SK-N-SH treated with all-trans-retinoic acid at 6 μM for 48 hours (cell line): Measurements from ENCODE around the gene SCGB3A1.

Experiments
- ATAC-seq: fragments of 200-7000 bp; cut with Tn5 transposase; 3 replicates; pipeline ENCODE4 v1.9.1; 2020; ENCODE audit warnings: mild to moderate bottlenecking, moderate library complexity
- ARNTL ChIP-seq: fragments of 450-650 bp; formaldehyde crosslinking; IDR thresholded peaks from 2 replicates; pipeline ENCODE4 v1.5.0; 2020; ENCODE audit warnings: low read depth, mild to moderate bottlenecking, moderate library complexity, borderline replicate concordance
- BACH2 ChIP-seq: fragments of 250-450 bp; sonication (Bioruptor Pico); IDR thresholded peaks from 2 replicates; pipeline ENCODE4 v1.9.0; 2021; ENCODE audit warnings: mild to moderate bottlenecking, borderline replicate concordance
- CSDC2 ChIP-seq: fragments of 250-450 bp; sonication (Bioruptor Pico); IDR thresholded peaks from 2 replicates; pipeline ENCODE4 v1.5.0; 2020; ENCODE audit warnings: mild to moderate bottlenecking, moderate library complexity
- ESRRG ChIP-seq: fragments of 250-450 bp; sonication (Bioruptor Pico); IDR thresholded peaks from 2 replicates; pipeline ENCODE4 v1.6.1; 2021; ENCODE audit warnings: mild to moderate bottlenecking
- GLIS3 ChIP-seq: fragments of 250-450 bp; sonication (Bioruptor Pico); IDR thresholded peaks from 2 replicates; pipeline ENCODE4 v1.5.0; 2020; ENCODE audit warnings: mild to moderate bottlenecking, moderate library complexity
- ISL1 ChIP-seq: fragments of 250-450 bp; sonication (Bioruptor Pico); IDR thresholded peaks from 2 replicates; pipeline ENCODE4 v2.1.2; 2022; ENCODE audit warnings: mild to moderate bottlenecking, moderate library complexity
- PPARA ChIP-seq: fragments of 250-450 bp; sonication (Bioruptor Pico); IDR thresholded peaks from 2 replicates; pipeline ENCODE4 v1.5.0; 2020; ENCODE audit warnings: mild to moderate bottlenecking, borderline replicate concordance
- RARB ChIP-seq: fragments of 250-450 bp; sonication (Bioruptor Pico); IDR thresholded peaks from 2 replicates; pipeline ENCODE4 v1.8.0; 2021; ENCODE audit warnings: mild to moderate bottlenecking, moderate library complexity
- SNAI2 ChIP-seq: fragments of 250-450 bp; sonication (Bioruptor Pico); IDR thresholded peaks from 2 replicates; pipeline ENCODE4 v1.5.0; 2020; ENCODE audit warnings: mild to moderate bottlenecking, moderate library complexity
- TOX ChIP-seq: fragments of 250-450 bp; sonication (Bioruptor Pico); IDR thresholded peaks from 2 replicates; pipeline ENCODE4 v1.8.0; 2021; ENCODE audit warnings: mild to moderate bottlenecking, moderate library complexity, borderline replicate concordance
- ZFP30 ChIP-seq: fragments of 450-650 bp; formaldehyde crosslinking; IDR thresholded peaks from 2 replicates; pipeline ENCODE4 v1.5.0; 2022; ENCODE audit warnings: mild to moderate bottlenecking, moderate library complexity
- ZNF565 ChIP-seq: fragments of 450-650 bp; formaldehyde crosslinking; conservative IDR thresholded peaks from 2 replicates; pipeline ENCODE4 v1.5.0; 2020; ENCODE audit warnings: low read depth, mild to moderate bottlenecking, moderate library complexity
- ZNF70 ChIP-seq: fragments of 450-650 bp; formaldehyde crosslinking; IDR thresholded peaks from 2 replicates; pipeline ENCODE4 v1.5.0; 2020; ENCODE audit warnings: mild to moderate bottlenecking, moderate library complexity
- ZNF8 ChIP-seq: fragments of 450-650 bp; formaldehyde crosslinking; IDR thresholded peaks from 2 replicates; pipeline ENCODE4 v1.5.0; 2020; ENCODE audit warnings: mild to moderate bottlenecking, moderate library complexity
- TF ChIP-seq, protein P1 (sequence below): fragments of 250-450 bp; sonication (Bioruptor Pico); IDR thresholded peaks from 2 replicates; pipeline ENCODE4 v1.8.0; 2021; ENCODE audit warnings: low read depth, mild to moderate bottlenecking, moderate library complexity, borderline replicate concordance
- TF ChIP-seq, protein P2 (sequence below): fragments of 250-450 bp; sonication (Bioruptor Pico); IDR thresholded peaks from 2 replicates; pipeline ENCODE4 v1.5.1; 2020; ENCODE audit warnings: low read depth, mild to moderate bottlenecking, moderate library complexity
- TF ChIP-seq, protein P3 (sequence below): fragments of 250-450 bp; sonication (Bioruptor Pico); IDR thresholded peaks from 2 replicates; pipeline ENCODE4 v1.8.0; 2020; ENCODE audit warnings: mild to moderate bottlenecking, moderate library complexity, borderline replicate concordance
- TF ChIP-seq, protein P4 (sequence below): fragments of 250-450 bp; sonication (Bioruptor Pico); IDR thresholded peaks from 2 replicates; pipeline ENCODE4 v1.5.1; 2021; ENCODE audit warnings: mild to moderate bottlenecking, moderate library complexity
- TF ChIP-seq, protein P5 (sequence below): fragments of 250-450 bp; sonication (Bioruptor Pico); IDR thresholded peaks from 2 replicates; pipeline ENCODE4 v1.5.0; 2020; ENCODE audit warnings: mild to moderate bottlenecking, moderate library complexity

SCGB3A1 gene

DNA sequence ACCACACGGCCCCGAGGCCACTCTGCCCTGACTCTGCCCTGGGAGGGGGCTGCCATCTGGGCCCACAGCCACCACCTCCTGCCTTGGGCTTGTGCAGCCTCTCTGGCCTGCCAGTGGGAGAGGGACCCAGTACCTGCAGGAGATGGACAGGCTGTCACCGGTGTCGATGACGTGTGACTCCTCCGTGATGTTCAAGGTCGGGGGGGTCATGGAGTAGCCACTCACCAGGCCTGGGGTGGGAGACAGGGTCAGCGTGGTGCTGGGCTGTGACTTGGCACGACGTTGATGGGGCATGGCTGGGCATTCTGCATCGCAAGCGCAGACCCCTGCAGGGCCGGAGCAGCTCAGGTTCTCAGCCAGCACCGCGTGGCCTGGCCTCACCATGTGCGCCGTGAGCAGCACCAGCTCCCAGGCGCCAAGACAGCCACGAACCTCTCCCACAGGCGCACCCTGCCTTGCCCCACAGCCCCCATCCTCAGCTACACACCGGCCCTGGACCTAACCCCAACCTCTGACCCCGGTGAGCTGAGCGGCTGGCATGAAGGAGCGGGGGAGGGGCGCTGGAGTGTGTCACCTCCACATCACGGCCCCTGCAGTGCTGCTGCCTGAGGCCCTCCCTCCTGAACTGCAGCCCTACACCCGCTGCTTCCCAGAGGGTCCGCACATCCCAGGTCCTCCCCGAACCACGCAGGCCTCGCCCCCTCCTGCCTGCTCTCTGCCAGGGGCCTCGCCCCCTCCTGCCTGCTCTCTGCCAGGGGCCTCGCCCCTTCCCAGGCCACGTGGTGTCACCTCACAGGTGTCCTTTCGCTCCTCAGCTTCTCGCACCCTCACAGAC is 40.5 kb upstream of the SCGB3A1 start (continued):
- TF ChIP-seq, protein P1, sequence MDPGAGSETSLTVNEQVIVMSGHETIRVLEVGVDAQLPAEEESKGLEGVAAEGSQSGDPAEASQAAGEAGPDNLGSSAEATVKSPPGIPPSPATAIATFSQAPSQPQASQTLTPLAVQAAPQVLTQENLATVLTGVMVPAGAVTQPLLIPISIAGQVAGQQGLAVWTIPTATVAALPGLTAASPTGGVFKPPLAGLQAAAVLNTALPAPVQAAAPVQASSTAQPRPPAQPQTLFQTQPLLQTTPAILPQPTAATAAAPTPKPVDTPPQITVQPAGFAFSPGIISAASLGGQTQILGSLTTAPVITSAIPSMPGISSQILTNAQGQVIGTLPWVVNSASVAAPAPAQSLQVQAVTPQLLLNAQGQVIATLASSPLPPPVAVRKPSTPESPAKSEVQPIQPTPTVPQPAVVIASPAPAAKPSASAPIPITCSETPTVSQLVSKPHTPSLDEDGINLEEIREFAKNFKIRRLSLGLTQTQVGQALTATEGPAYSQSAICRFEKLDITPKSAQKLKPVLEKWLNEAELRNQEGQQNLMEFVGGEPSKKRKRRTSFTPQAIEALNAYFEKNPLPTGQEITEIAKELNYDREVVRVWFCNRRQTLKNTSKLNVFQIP (CRISPR knock-in tag): no peak
- no peak for TF ChIP-seq ZFP30 (CRISPR knock-in tag)
- TF ChIP-seq, all 23 proteins: peak for 0

DNA sequence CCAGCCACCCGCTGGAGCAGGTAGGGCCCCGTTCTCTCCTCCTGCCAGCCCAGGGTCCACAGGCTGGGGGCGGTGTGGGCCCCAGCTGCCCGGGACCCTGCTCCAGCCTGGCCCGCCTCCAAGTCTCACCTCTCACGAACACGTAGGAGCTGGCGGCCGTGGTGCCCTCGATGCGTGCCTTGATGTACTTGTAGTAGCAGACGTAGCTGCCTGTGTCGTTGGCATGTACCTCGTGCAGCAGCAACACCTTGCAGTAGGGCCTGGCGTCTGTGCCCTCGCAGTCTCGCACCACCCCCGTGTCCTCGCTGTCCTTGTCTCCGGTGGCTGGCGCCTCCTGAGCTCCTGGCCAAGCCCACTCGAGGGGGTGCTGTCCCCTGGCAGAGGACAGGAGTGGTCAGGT is 39.1 kb upstream of the SCGB3A1 start:
- no peak for ATAC-seq
- no peak for TF ChIP-seq RARB (CRISPR knock-in tag)
- TF ChIP-seq ZFP30 (CRISPR knock-in tag): no peak
- TF ChIP-seq, protein P2, sequence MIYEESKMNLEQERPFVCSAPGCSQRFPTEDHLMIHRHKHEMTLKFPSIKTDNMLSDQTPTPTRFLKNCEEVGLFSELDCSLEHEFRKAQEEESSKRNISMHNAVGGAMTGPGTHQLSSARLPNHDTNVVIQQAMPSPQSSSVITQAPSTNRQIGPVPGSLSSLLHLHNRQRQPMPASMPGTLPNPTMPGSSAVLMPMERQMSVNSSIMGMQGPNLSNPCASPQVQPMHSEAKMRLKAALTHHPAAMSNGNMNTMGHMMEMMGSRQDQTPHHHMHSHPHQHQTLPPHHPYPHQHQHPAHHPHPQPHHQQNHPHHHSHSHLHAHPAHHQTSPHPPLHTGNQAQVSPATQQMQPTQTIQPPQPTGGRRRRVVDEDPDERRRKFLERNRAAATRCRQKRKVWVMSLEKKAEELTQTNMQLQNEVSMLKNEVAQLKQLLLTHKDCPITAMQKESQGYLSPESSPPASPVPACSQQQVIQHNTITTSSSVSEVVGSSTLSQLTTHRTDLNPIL: no peak
- TF ChIP-seq ESRRG (CRISPR knock-in tag): no peak
- no peak for TF ChIP-seq CSDC2 (CRISPR knock-in tag)
- TF ChIP-seq GLIS3 (CRISPR knock-in tag): no peak
- TF ChIP-seq, protein P1 (CRISPR knock-in tag): no peak
- TF ChIP-seq, protein P3, sequence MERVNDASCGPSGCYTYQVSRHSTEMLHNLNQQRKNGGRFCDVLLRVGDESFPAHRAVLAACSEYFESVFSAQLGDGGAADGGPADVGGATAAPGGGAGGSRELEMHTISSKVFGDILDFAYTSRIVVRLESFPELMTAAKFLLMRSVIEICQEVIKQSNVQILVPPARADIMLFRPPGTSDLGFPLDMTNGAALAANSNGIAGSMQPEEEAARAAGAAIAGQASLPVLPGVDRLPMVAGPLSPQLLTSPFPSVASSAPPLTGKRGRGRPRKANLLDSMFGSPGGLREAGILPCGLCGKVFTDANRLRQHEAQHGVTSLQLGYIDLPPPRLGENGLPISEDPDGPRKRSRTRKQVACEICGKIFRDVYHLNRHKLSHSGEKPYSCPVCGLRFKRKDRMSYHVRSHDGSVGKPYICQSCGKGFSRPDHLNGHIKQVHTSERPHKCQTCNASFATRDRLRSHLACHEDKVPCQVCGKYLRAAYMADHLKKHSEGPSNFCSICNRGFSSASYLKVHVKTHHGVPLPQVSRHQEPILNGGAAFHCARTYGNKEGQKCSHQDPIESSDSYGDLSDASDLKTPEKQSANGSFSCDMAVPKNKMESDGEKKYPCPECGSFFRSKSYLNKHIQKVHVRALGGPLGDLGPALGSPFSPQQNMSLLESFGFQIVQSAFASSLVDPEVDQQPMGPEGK: no peak
- TF ChIP-seq ZNF70 (CRISPR knock-in tag): no peak
- no peak for TF ChIP-seq BACH2 (CRISPR knock-in tag)
- TF ChIP-seq, protein P4, sequence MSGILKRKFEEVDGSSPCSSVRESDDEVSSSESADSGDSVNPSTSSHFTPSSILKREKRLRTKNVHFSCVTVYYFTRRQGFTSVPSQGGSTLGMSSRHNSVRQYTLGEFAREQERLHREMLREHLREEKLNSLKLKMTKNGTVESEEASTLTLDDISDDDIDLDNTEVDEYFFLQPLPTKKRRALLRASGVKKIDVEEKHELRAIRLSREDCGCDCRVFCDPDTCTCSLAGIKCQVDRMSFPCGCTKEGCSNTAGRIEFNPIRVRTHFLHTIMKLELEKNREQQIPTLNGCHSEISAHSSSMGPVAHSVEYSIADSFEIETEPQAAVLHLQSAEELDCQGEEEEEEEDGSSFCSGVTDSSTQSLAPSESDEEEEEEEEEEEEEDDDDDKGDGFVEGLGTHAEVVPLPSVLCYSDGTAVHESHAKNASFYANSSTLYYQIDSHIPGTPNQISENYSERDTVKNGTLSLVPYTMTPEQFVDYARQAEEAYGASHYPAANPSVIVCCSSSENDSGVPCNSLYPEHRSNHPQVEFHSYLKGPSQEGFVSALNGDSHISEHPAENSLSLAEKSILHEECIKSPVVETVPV (CRISPR knock-in tag): no peak

DNA sequence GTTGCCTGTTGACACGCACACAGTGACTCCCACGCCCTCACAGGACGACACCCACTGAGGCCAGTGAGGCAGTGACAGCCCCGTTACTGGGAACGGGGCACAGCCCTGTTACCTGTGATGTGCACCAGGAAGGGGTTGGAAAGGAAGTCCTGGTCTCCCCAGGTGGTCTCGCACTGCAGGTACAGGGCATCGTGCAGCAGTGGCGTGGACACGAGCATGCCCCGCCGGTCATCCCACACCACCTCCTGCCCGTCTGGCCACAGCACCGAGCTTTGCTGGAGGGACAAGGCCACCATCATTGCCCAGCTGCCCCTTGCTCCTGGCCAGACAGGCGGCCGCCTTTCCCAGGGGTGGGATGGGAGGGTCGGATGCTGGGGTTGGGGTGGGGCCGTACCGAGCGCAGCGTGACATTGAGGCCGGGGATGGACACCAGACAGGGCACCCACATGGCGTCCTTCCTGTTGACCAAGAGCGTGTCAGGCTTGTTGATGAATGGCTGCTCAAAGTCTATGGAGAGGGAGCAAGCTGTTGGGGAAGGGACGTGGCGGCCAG is 38.6 kb upstream of the SCGB3A1 start:
- ATAC-seq: no peak

More for the DNA sequence above, 38.6 kb upstream of the SCGB3A1 start:
- TF ChIP-seq ZNF565 (CRISPR knock-in tag): no peak
- TF ChIP-seq TOX (CRISPR knock-in tag): no peak
- TF ChIP-seq ZNF8 (CRISPR knock-in tag): no peak
- no peak for TF ChIP-seq ISL1 (CRISPR knock-in tag)
- TF ChIP-seq, protein P5, sequence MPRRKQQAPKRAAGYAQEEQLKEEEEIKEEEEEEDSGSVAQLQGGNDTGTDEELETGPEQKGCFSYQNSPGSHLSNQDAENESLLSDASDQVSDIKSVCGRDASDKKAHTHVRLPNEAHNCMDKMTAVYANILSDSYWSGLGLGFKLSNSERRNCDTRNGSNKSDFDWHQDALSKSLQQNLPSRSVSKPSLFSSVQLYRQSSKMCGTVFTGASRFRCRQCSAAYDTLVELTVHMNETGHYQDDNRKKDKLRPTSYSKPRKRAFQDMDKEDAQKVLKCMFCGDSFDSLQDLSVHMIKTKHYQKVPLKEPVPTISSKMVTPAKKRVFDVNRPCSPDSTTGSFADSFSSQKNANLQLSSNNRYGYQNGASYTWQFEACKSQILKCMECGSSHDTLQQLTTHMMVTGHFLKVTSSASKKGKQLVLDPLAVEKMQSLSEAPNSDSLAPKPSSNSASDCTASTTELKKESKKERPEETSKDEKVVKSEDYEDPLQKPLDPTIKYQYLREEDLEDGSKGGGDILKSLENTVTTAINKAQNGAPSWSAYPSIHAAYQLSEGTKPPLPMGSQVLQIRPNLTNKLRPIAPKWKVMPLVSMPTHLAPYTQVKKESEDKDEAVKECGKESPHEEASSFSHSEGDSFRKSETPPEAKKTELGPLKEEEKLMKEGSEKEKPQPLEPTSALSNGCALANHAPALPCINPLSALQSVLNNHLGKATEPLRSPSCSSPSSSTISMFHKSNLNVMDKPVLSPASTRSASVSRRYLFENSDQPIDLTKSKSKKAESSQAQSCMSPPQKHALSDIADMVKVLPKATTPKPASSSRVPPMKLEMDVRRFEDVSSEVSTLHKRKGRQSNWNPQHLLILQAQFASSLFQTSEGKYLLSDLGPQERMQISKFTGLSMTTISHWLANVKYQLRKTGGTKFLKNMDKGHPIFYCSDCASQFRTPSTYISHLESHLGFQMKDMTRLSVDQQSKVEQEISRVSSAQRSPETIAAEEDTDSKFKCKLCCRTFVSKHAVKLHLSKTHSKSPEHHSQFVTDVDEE (CRISPR knock-in tag): no peak
- no peak for TF ChIP-seq SNAI2 (CRISPR knock-in tag)
- TF ChIP-seq BACH2 (CRISPR knock-in tag): no peak
- TF ChIP-seq, protein P4 (CRISPR knock-in tag): no peak
- no peak for TF ChIP-seq GLIS3 (CRISPR knock-in tag)
- no peak for TF ChIP-seq ARNTL (CRISPR knock-in tag)
- TF ChIP-seq, protein P1 (CRISPR knock-in tag): no peak
- TF ChIP-seq PPARA (CRISPR knock-in tag): no peak
